Stimulated activated CD4-positive, alpha-beta T cell treated with anti-CD3 and anti-CD28 coated beads, TNF-alpha, amount 100 ng/mL, for 1 hour (primary cell): Measurements from ENCODE around the gene TNFRSF1A.

Source experiments
- DNase-seq, 3 donors: peaks; one replicate each; pipeline ENCODE4 v3.0.0-alpha.2; 2020; ENCODE audit warnings: low read depth in 3 of 3, low spot score in 1 of 3

Gene TNFRSF1A

DNA sequence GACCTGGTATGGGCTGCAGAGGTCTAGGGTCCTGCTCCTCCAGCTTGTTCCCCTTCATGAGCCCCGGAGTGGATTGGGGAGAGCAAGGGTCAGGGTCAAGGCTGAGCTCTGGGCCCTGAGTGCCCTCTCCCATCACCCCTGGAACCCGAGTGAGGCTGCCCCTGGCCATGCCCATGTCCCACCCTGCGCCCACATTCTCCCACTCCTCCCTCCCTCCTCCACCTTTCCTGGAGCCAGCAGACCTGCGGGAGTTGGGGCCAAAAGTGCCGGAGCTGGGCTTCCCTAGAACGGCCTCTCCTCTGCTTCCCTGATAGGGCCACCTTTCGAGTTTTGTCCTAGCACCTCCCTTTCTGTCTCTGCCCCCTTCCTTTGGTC is 32.9 kb upstream of the TNFRSF1A start:
- no peak for DNase-seq

DNA sequence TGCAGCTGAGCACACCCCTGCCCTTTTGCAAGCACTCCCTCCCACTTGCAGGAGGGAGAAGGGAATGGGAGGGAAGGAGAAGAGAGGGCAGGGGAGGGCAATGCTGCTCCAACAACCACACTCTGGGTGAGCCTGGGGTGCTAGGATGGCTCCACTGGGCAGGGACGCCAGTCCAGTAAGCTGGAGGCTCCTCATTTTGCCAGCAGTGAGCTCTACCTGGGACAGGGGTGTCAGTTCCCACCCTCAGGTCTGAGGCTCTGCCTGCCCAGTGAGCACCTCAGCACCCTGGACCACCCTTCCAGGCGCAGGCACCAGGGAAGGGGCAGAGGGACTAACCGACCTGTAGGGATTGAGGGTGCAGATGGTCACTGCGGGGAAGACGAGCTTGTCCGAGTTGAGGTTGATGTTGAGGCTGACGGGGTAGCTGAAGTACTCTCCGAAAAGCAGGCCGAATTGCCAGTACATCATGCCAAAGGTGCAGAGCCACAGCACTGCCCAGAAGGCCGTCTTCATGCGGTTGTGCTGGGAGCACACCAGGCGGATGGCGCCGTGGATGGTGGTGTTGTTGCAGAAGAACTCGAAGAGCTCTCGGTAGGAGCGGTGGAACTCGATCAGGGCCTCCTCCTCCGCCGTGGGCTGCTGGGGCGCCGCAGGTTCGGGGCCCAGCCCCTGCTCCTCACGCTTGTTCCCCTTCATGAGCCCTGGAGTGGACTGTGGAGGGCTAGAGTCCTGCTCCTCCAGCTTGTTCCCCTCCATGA is 32.3 kb upstream of the TNFRSF1A start:
- DNase-seq, result no peak

DNA sequence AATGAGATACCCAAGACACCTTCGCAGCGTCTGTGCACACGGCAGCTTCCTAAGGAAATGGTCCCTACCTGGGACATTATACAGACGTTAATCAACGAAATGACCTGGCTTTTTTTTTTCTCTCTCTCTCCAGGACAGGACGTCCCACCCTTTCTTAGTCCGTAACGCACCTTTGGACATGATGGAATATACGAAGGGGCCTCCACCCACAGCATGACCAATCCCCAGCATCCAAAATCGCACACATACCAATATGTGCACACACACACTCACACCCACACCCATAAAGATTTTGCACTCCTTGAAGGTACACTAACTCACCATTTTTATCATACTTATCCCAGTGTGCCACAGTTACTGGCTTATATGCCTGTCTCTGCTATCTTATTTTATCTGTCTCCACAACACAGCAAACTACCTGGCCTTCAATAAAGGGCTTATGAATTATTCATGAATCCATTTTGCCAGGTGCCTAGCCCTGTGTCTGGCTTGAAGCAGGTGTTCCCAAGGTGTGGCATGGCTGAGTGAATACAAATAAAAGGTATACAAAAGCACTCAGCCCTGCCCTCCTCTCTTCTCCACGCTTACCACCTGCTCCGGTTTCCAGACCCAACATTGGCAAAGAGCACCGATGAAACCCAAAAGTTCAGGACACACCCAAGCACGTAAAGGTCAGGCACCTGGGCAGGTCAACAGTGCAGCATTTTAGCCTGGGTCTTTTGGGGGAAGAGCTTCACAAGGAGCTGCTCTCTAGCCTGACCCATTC is 31.3 kb upstream of the TNFRSF1A start:
- DNase-seq, result no peak

DNA sequence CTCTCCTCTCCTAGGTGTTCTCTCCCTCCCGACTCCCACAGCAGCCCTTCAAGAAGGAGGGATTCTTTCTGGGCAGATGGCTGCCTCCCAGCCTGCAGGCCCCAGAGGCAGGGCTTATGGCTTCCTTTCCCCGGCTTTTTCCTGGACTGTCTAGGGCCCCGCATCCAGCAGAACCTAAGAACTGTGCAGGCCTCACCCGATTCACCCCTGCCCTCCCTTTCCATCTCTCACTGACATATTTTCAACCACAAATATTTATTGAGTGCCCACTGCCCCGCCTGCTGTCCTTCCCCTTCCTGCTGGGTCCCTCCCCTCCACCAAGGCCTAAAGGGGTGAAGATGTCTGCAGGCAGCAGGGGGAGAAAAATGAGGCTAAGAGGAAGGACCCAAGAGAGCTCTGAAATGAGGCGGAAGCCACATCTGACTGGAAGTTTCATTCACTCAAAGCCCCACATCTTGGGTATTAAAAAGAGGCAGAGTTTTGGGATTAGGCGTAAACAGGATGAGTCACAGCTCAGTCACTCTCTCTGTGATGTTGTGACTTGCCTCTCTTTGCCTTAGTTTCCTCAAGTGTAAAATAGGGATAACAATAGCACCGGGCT is 30.6 kb upstream of the TNFRSF1A start:
- DNase-seq, result no peak

DNA sequence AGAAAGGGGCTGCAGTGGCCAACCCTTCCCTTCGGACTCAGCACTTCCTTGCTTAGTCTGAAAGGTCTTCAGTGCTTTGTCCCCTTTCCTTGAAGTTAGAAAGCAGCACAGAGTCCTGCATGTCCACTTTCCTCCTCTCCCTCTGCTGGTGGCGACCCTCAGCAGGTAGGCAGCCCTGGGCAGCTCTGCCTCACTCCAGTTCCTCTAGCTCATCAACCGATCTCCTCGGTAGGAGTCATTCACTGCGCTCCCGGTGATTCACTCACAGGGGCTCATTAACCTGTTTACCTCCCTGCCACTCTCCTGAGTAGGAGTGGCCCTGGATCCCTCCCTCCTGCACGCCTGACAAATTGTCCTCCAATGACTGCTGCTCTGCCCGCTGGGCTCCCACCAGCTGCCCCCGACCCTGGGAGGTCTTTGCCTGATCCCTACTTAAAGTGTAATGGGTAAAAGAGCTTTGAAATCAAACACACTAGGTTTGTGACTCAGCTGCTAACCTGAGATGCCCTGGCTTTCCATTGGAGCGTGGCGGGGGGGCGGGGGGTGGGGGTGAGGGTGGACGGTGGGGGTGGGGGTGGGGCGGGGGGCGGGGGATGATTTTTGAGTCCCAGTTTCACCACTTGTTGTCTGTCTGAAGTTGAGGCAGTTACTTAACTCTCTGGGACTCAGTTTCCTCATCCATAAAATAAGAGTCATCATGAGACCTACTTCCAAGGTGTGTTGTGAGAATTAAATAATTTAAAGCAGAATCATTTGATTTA is 29.3 kb upstream of the TNFRSF1A start:
- DNase-seq, result no peak

DNA sequence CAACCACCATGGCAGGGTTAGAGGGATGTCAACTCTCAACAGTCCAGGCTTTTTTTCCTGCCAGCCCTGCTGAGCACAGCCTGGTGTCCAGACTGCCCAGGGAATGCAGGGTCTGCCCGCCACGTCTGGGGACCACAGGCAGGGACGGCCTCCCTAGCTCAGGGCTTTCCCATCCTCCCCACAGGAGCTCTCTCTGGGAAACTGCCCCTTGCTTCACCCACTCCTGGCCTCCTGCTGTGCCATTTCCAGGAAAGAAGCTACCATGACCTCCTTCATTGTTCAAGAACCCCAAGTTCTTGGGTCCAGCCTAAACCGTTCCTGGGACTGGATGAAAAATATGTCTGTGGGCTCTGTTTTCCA is 28.7 kb upstream of the TNFRSF1A start:
- DNase-seq, result no peak

DNA sequence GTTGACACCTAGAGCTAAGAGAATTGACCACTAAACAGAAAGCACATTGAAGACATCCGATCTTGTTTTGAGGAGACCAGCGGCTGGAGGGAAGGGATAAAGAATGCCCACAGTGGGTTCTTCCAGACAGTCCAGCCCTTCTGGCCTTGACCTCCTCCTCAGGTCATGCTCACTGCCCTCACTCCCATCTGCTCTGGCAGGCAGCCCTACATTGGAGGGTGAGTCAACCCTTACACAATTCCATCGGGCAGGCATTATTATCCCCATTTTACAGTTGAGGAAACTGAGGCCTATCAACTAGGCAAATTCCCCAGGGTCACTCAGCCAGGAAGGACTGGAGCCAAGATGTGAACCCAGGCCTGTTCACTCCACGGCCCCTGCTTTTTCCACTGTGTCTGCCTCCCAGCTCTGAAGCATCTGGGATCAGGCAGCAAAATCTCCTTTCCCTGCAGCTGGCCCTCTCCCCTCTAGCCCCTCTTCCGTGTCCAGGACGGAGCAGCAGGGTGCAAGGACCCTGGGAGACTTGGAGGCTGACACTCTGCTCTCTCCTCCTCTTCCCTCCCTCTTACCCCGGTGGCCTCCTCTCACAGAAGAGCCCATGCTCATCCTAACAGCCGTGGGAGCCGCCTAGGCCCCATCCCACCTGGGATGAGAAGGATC is 28.2 kb upstream of the TNFRSF1A start:
- no peak for DNase-seq

DNA sequence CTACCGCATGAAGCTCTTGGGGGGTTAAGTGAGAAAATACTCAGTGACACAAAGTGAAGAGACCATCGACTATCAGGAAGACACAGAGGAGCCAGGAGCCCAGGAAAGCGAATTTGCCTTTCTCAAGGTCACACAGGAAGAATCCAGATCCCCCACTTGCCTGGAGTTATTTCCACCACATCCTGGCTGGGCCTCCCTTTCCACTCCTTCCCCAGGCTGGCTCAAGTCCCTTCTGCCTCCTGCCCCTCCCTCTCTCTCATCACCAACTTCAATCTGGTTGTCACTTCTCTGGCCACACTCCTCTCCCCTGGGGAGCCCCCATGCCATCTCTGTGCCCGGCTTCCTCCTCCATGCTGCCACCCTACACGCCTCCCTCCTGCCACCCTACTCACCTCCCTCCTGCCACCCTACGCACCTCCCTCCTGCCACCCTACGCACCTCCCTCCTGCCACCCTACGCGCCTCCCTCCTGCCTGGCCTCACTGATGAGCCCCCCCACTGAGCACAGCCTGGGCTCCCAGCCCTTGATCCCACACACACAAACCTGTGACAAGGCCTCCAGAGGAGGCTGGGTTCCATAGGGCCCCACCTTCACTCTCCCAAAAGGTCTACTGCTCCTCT is 27.1 kb upstream of the TNFRSF1A start:
- no peak for DNase-seq

DNA sequence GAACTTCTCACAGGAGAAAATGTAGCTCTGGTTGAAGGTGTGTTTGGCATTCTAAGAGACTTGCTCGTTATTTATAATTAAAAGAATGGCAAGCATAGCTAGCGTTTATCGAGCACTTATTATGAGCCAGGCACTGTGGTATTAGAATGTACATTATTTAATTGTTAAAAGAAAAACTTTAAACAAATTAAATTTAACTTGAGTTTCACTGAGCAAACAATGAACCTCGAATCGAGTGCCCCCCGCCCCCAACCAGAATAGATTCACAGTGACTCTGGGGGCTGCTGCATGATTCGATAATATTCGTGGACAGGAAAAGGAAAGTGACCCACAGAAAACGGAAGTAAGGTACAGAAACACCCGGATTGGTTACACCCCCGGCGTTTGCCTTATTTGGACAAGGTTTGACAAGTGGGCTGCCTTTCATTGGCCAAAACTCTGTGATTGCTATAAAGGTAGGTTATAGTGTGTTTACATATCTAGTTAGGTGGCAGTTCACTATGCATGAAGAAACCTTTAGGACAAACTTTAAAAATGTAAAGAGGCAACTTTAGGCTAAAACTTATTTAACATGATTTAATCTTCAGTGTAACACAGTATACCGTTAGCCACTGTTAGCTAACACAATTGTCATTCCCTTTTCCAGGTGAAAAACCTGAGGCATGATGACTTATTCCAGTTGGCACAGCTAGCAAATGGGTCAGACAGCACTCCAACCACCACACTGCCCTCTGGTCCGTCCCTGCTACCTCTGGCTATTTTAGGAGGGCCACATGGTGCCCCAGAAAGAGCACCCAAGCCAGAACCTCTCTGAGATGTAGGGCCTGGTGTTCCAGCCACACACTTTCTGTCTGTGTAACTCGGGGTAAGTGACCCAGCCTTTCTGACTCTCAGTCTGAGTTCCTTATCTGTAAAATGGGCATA is 26.4 kb upstream of the TNFRSF1A start:
- DNase-seq, result no peak

DNA sequence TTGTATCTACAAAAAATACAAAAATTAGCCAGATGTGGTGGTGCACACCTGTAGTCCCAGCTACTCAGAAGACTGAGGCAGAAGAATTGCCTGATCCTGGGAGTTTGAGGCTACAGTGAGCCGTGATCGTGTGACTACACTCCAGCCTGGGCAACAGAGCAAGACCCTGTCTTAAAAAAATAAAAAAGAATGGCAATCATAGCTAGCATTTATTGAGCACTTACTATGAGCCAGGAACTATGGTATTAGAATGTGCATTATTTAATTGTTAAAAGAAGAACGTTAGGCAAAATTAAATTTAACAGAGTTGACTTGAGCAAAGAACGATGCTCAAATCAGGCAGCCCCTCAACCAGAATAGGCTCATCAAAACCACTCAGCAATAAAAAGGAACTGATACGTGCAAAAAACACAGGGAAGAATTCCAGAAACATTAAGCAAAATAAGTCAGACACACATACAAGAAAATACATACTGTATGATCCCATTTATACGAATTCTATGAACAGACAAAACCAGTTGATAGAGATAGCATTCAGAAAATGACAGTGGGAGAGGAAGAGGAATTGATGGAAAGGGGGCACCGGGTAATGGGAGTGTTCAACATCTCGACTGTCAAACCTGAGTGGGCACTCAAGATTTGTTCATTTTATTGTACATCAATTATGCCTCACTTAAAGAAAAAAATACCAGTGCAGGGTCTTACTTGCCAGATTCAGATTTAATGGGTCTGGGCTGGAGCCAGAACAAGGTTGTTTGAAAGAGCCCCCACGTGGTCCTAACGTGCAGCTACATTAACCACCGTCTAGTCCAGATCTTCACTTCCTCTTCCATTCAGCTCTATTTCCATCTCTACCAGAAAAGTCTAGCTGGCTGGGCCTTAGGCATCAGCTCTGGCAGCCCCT is 25.4 kb upstream of the TNFRSF1A start:
- DNase-seq, result no peak

DNA sequence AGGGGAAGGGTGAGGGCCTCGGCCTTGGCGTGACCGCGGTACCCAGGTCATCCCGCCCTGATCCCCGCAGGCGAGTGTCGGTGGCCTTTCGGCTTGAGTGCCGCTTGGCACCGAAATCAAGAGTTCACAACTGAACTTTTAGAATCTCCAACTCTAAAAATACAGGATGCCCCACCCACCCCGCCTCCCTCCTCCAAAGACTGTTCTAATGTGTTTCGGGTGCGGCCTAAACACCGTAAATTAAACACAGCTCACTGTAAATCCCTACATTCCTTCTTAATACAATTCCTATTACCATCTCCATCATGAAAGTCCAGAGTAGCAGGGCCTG is 22.1 kb upstream of the TNFRSF1A start:
- DNase-seq, result no peak

DNA sequence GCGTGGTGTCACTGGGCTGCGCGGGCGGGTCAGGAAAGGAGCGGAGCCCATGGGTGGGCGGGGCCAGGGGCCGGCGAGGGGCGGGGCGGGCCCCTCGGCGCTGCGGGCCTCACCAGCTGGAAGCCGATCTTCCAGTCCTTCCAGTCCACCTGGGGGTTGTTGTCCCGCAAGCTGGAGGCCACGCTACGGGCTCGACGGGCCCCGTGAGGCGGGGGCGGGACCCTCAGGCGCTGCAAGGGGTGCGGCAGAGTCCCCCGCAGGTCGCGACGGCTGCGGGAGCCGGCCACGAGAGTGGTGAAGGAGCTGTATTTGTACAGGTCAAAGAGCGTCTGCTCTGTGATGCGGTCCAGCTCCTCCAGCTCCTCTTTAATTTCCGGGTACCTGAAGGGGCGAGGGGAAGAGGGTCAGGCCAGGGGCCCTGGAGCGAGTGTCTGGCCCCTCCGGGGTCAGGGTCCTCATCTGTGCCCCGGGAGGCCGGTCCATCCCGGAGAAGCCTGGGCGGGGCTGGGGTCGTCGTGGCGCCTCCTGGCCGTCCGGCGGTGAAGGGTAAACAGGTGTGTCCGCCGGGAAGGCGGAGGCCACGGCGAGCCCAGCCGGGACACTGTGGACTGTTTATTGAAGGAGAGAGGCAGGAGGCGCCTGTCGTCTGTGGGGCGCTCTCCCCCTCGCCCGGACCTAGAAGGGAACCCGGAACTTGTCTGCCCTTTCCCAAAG is 21.6 kb upstream of the TNFRSF1A start:
- peak in 2 of 3 donors; percentile 31 to 59 for DNase-seq

DNA sequence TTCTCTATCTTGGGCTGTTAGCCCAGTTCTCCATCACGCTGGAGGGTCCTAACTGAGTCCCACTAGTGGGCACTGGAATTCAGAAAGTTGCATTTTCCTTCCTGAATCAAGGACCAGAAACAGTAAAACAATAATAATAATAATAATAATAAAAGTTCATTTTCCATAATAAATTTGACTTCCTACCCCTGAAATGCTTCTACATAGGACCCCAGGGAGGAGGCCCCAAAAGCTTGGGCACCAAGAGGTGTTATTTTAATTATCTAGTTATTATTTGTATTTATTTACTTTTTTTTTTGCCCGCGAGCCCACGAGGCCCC is 21.1 kb upstream of the TNFRSF1A start:
- DNase-seq, result no peak

DNA sequence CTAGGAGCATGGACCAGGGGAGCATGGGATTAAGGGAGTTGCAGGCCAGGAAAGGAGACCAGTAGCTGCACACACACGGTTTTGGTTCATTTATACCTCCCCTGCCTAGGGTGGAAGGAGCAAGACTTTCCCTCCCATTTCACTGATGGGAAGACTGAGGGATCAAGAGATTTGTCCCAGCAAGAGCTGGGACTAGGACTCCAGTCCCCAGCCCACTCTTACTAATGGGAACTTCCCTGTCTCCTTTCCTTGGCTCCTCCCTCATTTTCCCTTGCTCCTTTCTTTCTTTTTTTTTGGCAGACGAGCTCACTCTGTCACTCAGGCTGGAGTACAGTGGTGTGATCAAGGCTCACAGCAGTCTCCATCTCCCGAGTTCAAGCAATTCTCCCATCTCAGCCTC is 20.5 kb upstream of the TNFRSF1A start:
- DNase-seq, result no peak

DNA sequence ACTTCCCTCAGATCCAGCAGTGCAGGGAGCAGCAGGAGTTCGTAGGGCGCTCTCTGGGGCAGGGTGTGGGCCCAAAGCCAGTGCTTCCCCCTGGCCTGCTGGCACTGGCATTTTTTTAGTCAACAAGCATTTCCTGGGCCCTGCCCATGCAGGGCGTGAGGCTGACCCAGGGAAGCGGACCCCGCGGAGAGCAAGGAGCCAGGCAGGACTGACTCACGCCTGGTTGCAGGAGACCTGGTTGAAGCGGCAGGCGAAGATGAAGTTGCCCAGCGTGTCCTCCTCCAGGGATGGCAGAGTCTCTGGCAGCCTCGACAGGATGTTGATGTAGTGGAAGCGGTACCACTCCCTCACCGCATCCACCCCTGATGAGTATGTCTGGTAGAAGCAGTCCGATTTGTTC is 20.0 kb upstream of the TNFRSF1A start:
- DNase-seq, result no peak

DNA sequence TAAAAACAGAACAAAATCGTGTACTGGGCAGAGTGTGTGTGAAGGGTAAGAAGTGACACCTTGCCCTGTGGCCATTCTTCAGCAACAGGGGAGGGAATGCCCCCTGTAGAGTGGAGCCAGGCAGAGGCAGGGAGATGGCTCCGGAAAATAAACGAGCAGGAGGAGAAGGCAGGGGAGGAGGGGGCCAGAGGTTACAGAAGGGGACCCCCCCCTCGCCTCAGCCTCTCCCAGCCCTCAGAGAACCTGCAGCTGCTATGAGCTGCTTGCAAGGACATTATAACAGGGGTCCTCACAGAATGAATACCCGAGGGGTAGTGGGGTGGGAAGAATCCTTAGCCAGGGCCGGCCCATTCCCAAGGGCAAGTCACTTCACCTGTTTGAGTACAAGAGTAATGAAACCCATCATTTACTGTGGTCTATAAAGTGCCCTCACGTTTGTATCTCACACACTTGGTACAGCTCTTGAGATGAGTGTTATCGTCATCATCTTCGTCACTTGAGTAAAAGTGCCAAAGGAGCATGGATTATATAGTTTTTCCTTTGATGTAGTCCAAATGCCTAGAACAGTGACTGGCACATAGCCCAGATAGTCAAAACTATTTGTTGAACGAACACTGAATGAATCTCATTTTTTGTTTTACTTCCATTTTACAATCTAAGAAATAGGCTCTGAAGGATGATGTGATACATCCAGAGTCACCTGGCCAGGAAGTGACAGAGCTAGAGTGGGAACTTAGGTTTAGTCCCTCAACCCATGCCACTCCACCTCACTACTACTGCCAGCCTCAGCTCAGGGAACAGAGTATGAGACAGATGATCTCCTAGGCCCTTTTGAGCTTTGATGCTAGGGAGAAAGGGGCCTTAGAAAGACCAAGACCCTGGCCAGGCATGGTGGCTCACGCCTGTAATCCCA is 19.0 kb upstream of the TNFRSF1A start:
- no peak for DNase-seq

DNA sequence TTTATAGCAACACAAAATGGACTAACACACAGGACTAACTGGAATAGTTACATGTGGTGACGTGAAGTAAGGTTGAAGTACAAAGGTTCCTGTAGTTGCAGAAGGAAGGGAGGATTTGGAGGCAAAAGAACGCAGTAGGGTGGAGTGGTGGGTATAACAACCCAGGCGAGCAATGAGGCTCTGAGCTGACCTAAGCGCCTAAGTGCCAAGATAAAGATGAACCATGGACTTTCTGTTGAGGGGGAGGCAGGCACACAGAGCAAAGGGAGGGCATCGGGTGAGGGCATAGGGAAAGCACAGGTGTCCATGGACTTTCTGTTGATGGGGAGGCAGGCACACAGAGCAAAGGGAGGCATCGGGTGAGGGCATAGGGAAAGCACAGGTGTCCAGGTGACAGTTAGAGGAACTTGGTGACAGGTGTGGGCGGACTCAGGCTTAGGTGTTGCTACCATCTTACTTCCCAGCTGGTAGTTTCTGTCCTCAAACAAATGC is 18.2 kb upstream of the TNFRSF1A start:
- no peak for DNase-seq
